NCI-H345 treated with DMSO at 0.1 percent for 48 hours (cell line): Measurements from ENCODE around the gene GPC5.
"Not testable (repeated sequence)": the region's sequence is repeated elsewhere in the genome, so short reads cannot be mapped to it uniquely, and the experiment has no call there.

Experiments used
- DNase-seq: peaks from one replicate; lab custom pipeline; 2025; ENCODE audit not compliant: unreplicated experiment; lab: John Stamatoyannopoulos, UW

GPC5 gene

GRCh38 chr13:92429231-92429630, 1030.8 kb downstream of the GPC5 start:
- DNase-seq = no peak

- DNase-seq = no peak
These were observed 1035.0 kb downstream of the GPC5 start for GRCh38 chr13:92433386-92433785.

- DNase-seq = no peak
These were observed 1035.5 kb downstream of the GPC5 start for GRCh38 chr13:92433963-92434362.

GRCh38 chr13:92436924-92437323, 1038.5 kb downstream of the GPC5 start:
- no peak for DNase-seq

GRCh38 chr13:92444244-92444643, 1045.8 kb downstream of the GPC5 start:
- no peak for DNase-seq

- DNase-seq = no peak
These were observed 1052.6 kb downstream of the GPC5 start for GRCh38 chr13:92451060-92451459.

- no peak for DNase-seq
These were observed 1054.4 kb downstream of the GPC5 start for GRCh38 chr13:92452840-92453239.

- DNase-seq = no peak
These were observed 1060.9 kb downstream of the GPC5 start for GRCh38 chr13:92459306-92459705.

GRCh38 chr13:92460479-92460878, 1062.1 kb downstream of the GPC5 start:
- DNase-seq = no peak

GRCh38 chr13:92461402-92461801, 1063.0 kb downstream of the GPC5 start:
- DNase-seq = no peak

GRCh38 chr13:92461831-92462230, 1063.4 kb downstream of the GPC5 start:
- DNase-seq = no peak

- DNase-seq = peak; percentile 75
These were observed 1064.7 kb downstream of the GPC5 start for GRCh38 chr13:92463134-92463533.

GRCh38 chr13:92473765-92474475, 1075.5 kb downstream of the GPC5 start:
- no peak for DNase-seq

GRCh38 chr13:92480387-92480786, 1082.0 kb downstream of the GPC5 start:
- no peak for DNase-seq

- DNase-seq = not testable (repeated sequence)
These were observed 1084.4 kb downstream of the GPC5 start for GRCh38 chr13:92482790-92483189.

- DNase-seq = no peak
These were observed 1085.5 kb downstream of the GPC5 start for GRCh38 chr13:92483894-92484293.

GRCh38 chr13:92487238-92487637, 1088.8 kb downstream of the GPC5 start:
- DNase-seq = no peak

GRCh38 chr13:92488249-92488852, 1089.9 kb downstream of the GPC5 start:
- DNase-seq = no peak

- no peak for DNase-seq
These were observed 1093.4 kb downstream of the GPC5 start for GRCh38 chr13:92491839-92492238.

- no peak for DNase-seq
These were observed 1096.5 kb downstream of the GPC5 start for GRCh38 chr13:92494915-92495314.

- DNase-seq = no peak
These were observed 1101.8 kb downstream of the GPC5 start for GRCh38 chr13:92500192-92500591.

- DNase-seq = no peak
These were observed 1112.0 kb downstream of the GPC5 start for GRCh38 chr13:92510416-92510815.

GRCh38 chr13:92512852-92513251, 1114.4 kb downstream of the GPC5 start:
- no peak for DNase-seq
